PC-3 (cell line): ENCODE data around the gene CBX6. TPM values are rescaled to one million over a fixed set of nuclear protein-coding genes. Genes with fewer than 3 reads are reported as not detected.
A peak's percentile ranks its signal among the peaks of the same experiment; 100 is the strongest.

ENCODE experiments used
- ATAC-seq: fragments of 200-7000 bp; cut with Tn5 transposase; 2 replicates; pipeline ENCODE4 v1.9.1; 2020; ENCODE audit warnings: mild to moderate bottlenecking, moderate library complexity
- Bru-seq: library from RNA; stranded (reverse); fragments of 400-500 nt; gene quantifications from one replicate; lab custom pipeline; 2021; lab: Mats Ljungman, UMichigan
- BruChase-seq, 2 experiments: library from RNA; stranded (reverse); fragments of 400-500 nt; gene quantifications; one replicate each; lab custom pipeline; 2021; lab: Mats Ljungman, UMichigan
- BruUV-seq: library from RNA; stranded (reverse); fragments of 400-500 nt; replicated peaks from 2 replicates; lab custom pipeline; 2021; lab: Mats Ljungman, UMichigan
- CTCF ChIA-PET: fragments of 300-600 bp; sonication (Branson Sonifier 250); formaldehyde crosslinking; loops from one replicate; lab custom pipeline; 2022; ENCODE audit warnings: antibody characterized with exemption; lab: Charles Lee
- POLR2A ChIA-PET: fragments of 300-600 bp; sonication (Branson Sonifier 250); formaldehyde crosslinking; loops from one replicate; lab custom pipeline; 2022; ENCODE audit warnings: antibody characterized with exemption; ENCODE audit not compliant: unreplicated experiment; lab: Charles Lee
- DNase-seq: peaks from one replicate; pipeline ENCODE4 v3.0.0-alpha.2; 2015
- H2AFZ ChIP-seq: fragments of 300-600 bp; sonication (generic); 2 replicates; pipeline ENCODE4 v1.6.0; 2016; ENCODE audit warnings: antibody characterized with exemption, low read length
- H3F3A ChIP-seq: fragments of 300-600 bp; sonication (generic); one replicate; pipeline ENCODE4 v1.6.0; 2017; ENCODE audit warnings: antibody characterized with exemption, low read length, control low read depth, mild to moderate bottlenecking; ENCODE audit not compliant: unreplicated experiment
- H3K27ac ChIP-seq: fragments of 300-600 bp; sonication (generic); 2 replicates; pipeline ENCODE4 v1.5.1; 2016; ENCODE audit warnings: mild to moderate bottlenecking, low read length
- H3K27me3 ChIP-seq: fragments of 300-600 bp; sonication (generic); 2 replicates; pipeline ENCODE4 v1.6.1; 2016; ENCODE audit warnings: low read length, mixed read lengths
- H3K36me3 ChIP-seq: fragments of 300-600 bp; sonication (generic); 2 replicates; pipeline ENCODE4 v1.6.1; 2016; ENCODE audit warnings: low read depth, mixed run types, low read length, mixed read lengths
- H3K4me1 ChIP-seq: fragments of 300-600 bp; sonication (generic); 2 replicates; pipeline ENCODE4 v1.5.1; 2016; ENCODE audit warnings: low read length; ENCODE audit not compliant: insufficient read depth
- H3K4me2 ChIP-seq: fragments of 300-600 bp; sonication (generic); 2 replicates; pipeline ENCODE4 v1.6.0; 2016; ENCODE audit warnings: low read length
- H3K4me3 ChIP-seq: fragments of 300-600 bp; sonication (generic); 2 replicates; pipeline ENCODE4 v1.5.1; 2016; ENCODE audit warnings: mild to moderate bottlenecking, low read length, mixed read lengths
- H3K79me2 ChIP-seq: fragments of 300-600 bp; sonication (generic); 2 replicates; pipeline ENCODE4 v1.6.1; 2017; ENCODE audit warnings: low read length, mixed read lengths
- H3K9ac ChIP-seq: fragments of 300-600 bp; sonication (generic); 2 replicates; pipeline ENCODE4 v1.6.0; 2016; ENCODE audit warnings: mild to moderate bottlenecking, low read length
- H3K9me2 ChIP-seq: fragments of 300-600 bp; sonication (generic); replicated peaks from 2 replicates; pipeline ENCODE4 v1.6.1; 2016; ENCODE audit warnings: mixed run types, low read length, mixed read lengths
- H3K9me3 ChIP-seq: fragments of 300-600 bp; sonication (generic); 2 replicates; pipeline ENCODE4 v1.6.1; 2016; ENCODE audit warnings: low read length, mixed read lengths
- H4K20me1 ChIP-seq: fragments of 300-600 bp; sonication (generic); 2 replicates; pipeline ENCODE4 v1.6.1; 2016; ENCODE audit warnings: low read length, mixed read lengths
- EZH2 ChIP-seq: fragments of 300-600 bp; sonication (generic); IDR thresholded peaks from one replicate; pipeline ENCODE4 v1.6.1; 2017; ENCODE audit warnings: antibody characterized with exemption, mild to moderate bottlenecking, low read length; ENCODE audit not compliant: unreplicated experiment
- EZH2phosphoT487 ChIP-seq: fragments of 300-600 bp; sonication (generic); IDR thresholded peaks from 2 replicates; pipeline ENCODE4 v1.6.1; 2018; ENCODE audit warnings: mild to moderate bottlenecking, antibody characterized with exemption, low read length, borderline replicate concordance
- intact Hi-C: fragments of 100-400 bp; cut with micrococcal nuclease; formaldehyde crosslinking; loops from 2 replicates; pipeline ENCODE4 v1.9.0; 2023
- long read RNA-seq: library from polyadenylated mRNA; unstranded; transcript quantifications from one replicate; pipeline ENCODE4 v2.0.0, GENCODE V29; 2021; ENCODE audit not compliant: unreplicated experiment
- total RNA-seq: library from RNA; depleted of rRNA; stranded (reverse); fragments of >200 nt; gene quantifications from 2 replicates; pipeline ENCODE4 v1.2.3, GENCODE V29; 2014; rRNA removed
- TF ChIP-seq, protein P1 (sequence below): fragments of 300-600 bp; sonication (generic); conservative IDR thresholded peaks from 2 replicates; pipeline ENCODE4 v1.5.1; 2017; ENCODE audit warnings: antibody characterized with exemption, low read depth, mild to moderate bottlenecking, low read length

Gene CBX6
- total RNA-seq, result 37.5 and 50.1 TPM in 2 replicates
- Bru-seq, nascent RNA, result percentile 87 among the genes with signal in this experiment
- percentile 98 among the genes with signal in this experiment for BruChase-seq, experiment 1, labeled RNA remaining after a 6-hour chase
- percentile 97 among the genes with signal in this experiment for BruChase-seq, experiment 2, labeled RNA remaining after a 2-hour chase
- long read RNA-seq, full-length matches to known transcripts, result 7 of 195 reads
- long read RNA-seq, partial matches to known transcripts, result 0 of 195 reads
- long read RNA-seq, other reads (novel, unspliced or antisense), result 188 of 195 reads

DNA sequence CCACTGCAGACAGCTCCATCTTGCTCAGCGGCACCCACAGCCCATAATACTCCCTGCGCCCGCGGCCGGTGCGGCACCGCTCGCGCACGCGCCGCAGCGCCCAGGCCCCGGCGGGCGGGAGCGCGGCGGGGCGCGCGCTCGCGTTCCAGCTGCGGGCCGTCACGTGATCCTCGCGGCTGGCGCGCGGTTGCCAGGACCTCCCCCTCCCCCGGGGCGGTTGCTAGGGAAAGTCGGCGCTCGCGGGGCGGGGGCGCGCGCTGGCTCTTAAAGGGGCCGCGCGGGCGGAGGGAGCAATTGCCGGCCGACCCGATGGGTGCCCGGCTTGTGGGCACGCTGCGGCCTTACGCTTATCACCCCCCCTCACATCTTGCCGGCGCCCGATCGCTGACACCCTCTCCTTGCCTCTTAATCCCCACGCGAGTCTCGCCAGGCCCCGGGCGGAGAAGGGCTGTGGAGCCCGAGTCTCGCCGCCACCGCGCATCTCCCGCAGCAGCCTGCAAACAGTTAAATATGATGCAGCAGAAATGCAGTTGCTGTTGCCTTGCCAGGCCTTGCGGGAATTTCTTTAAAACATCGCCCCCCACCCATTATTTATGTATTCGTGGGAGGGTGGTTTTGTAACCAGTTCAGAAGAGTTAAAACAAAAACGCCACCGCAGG lies at the start of gene CBX6:
Gene CBX6, minus strand, starts transcription at position 45 of the 659 bp plus-strand sequence. Its CDS starts 26 bp downstream, at position 19.
- BruUV-seq, result TSS peak; percentile 94
- intact Hi-C loops, result loop anchor here (2.0 to 5.0 kb wide), 2 partner anchors 52 to 110 kb away; partner anchors contain the start of gene APOBEC3B
- H3K27ac ChIP-seq, result peak within 1 kb of the TSS; percentile 34
- peaks cover 24% of the 10 kb centered on the region for H3K4me1 ChIP-seq
- H3K9ac ChIP-seq, result peak within 1 kb of the TSS; percentile 82
- H3K36me3 ChIP-seq, result peaks cover 8% of the 10 kb centered on the region
- H3K4me2 ChIP-seq, result peak within 1 kb of the TSS; percentile 99
- no peaks in the 10 kb centered on the region for H3K9me3 ChIP-seq
- H2AFZ ChIP-seq, result peak within 1 kb of the TSS; percentile 93
- CTCF ChIA-PET, result interaction anchor here (0.5 to 0.6 kb wide), 2 partner anchors 52 to 258 kb away, joined by 3 to 9 read pairs; no protein-coding TSS in a partner anchor
- H3F3A ChIP-seq, result no peaks in the 10 kb centered on the region
- H4K20me1 ChIP-seq, result peaks cover 5% of the 10 kb centered on the region; the same call in 1 of the 2 replicates
- DNase-seq (peak; percentile 86), ATAC-seq (peak; percentile 71)
- TF ChIP-seq EZH2phosphoT487, result no peak
- no peak for TF ChIP-seq EZH2
- TF ChIP-seq, protein P1, sequence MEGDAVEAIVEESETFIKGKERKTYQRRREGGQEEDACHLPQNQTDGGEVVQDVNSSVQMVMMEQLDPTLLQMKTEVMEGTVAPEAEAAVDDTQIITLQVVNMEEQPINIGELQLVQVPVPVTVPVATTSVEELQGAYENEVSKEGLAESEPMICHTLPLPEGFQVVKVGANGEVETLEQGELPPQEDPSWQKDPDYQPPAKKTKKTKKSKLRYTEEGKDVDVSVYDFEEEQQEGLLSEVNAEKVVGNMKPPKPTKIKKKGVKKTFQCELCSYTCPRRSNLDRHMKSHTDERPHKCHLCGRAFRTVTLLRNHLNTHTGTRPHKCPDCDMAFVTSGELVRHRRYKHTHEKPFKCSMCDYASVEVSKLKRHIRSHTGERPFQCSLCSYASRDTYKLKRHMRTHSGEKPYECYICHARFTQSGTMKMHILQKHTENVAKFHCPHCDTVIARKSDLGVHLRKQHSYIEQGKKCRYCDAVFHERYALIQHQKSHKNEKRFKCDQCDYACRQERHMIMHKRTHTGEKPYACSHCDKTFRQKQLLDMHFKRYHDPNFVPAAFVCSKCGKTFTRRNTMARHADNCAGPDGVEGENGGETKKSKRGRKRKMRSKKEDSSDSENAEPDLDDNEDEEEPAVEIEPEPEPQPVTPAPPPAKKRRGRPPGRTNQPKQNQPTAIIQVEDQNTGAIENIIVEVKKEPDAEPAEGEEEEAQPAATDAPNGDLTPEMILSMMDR, result no peak
- no peaks in the 10 kb centered on the region for H3K27me3 ChIP-seq
- no peaks in the 10 kb centered on the region for H3K9me2 ChIP-seq
- peak within 1 kb of the TSS; percentile 83 for H3K4me3 ChIP-seq
- H3K79me2 ChIP-seq, result peaks cover 37% of the 10 kb centered on the region
- POLR2A ChIA-PET, result no interaction called here

DNA sequence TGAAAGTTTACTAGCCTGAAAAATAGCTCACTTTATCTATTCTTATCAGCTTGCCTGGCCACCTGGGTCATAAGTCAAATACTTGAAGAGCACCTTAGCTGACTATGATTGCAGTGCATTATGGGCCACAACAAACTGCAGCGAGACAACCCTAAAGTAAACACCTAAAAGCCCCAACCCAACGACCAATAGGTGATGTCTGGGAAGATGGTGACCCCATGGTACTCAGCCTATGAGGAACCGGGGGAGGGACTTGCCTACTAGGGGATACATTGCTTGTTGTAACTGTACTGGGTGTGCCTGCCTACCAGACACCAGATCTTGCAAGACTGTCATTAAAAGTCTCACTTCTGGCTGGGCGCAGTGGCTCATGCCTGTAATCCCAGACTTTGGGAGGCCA lies 49.8 kb upstream of the CBX6 start:
- H3K27ac ChIP-seq, result no peak overlapping the region
- H3K9me2 ChIP-seq, result no peaks in the 10 kb centered on the region
- no peak overlapping the region for H3K4me3 ChIP-seq
- no peaks in the 10 kb centered on the region for H3K27me3 ChIP-seq
- DNase-seq, result no peak
- ATAC-seq, result no peak
- H2AFZ ChIP-seq, result no peak overlapping the region
- no peaks in the 10 kb centered on the region for H3K9me3 ChIP-seq
- H3F3A ChIP-seq, result peaks cover 6% of the 10 kb centered on the region
- H3K9ac ChIP-seq, result no peak overlapping the region
- peaks cover 40% of the 10 kb centered on the region for H3K4me1 ChIP-seq
- no peaks in the 10 kb centered on the region for H3K36me3 ChIP-seq
- TF ChIP-seq EZH2phosphoT487 (no peak), EZH2 (no peak)
- TF ChIP-seq, protein P1, result no peak
- H3K79me2 ChIP-seq, result no peaks in the 10 kb centered on the region
- ChIA-PET CTCF (interaction anchor here (0.6 kb wide), 1 partner anchor 152 kb away, joined by 3 read pairs; no protein-coding TSS in a partner anchor), POLR2A (no interaction called here)
- H4K20me1 ChIP-seq, result no peaks in the 10 kb centered on the region
- intact Hi-C loops, result loop anchor here (10.0 kb wide), 1 partner anchor 63 kb away; the partner anchor contains the start of gene APOBEC3B
- no peak overlapping the region for H3K4me2 ChIP-seq
- no TSS peak for BruUV-seq
